Right forelimb (tissue), 1 donor: ENCODE results near the gene RAB17.
A peak's percentile ranks its signal among the peaks of the same experiment; 100 is the strongest.

Experiments used
- DNase-seq: peaks from one replicate; pipeline ENCODE4 v3.0.0-alpha.2; 2018

Gene RAB17

DNA sequence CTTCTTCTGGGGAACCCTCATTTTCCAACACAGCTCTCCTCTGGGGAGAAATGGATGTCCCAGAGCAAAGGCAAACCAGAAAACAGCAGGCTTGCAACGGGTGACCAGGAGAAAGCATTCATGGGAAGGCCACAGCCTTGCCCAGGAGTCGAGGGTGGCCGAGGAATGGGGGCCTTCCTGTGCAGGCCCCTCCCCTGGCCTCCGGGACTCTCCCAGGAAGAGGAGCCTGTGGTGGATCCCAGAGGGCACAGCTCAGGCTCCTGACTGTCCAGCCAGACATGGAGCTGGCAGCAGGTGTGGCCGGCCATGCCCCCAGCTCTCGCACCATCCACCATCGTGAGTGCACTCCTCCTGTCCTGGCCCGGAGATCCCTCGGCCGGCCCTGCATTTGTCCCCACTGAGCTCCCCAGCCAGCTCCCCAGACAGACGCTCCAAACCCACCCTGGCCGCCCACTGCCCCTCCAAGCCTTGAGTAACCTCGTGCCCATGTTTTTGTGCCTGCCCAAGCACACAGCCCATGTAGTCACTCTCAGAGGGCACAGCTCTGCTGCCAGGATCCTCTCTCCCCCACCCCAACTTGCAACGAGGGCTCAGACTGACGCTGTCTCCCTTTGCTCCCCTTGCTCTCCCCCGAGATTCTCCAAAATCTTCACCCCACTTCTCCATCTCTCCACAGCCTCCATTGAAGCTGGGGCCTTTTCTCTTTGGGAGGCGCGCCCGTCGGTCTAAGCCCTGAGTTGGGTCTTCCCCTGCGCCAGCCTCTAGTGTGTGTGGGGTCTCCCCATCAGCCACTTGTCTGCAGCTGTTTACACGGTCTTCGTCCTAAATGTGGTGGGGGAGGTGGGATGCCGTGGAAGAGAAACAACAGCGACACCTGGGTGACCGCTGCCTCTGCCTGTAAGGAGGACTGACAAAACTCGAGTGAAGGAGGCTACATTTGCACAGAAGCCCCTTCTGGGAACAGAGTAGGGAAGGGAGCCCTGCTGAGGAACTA, 14.4 kb downstream of the RAB17 start:
- DNase-seq: no peak

DNA sequence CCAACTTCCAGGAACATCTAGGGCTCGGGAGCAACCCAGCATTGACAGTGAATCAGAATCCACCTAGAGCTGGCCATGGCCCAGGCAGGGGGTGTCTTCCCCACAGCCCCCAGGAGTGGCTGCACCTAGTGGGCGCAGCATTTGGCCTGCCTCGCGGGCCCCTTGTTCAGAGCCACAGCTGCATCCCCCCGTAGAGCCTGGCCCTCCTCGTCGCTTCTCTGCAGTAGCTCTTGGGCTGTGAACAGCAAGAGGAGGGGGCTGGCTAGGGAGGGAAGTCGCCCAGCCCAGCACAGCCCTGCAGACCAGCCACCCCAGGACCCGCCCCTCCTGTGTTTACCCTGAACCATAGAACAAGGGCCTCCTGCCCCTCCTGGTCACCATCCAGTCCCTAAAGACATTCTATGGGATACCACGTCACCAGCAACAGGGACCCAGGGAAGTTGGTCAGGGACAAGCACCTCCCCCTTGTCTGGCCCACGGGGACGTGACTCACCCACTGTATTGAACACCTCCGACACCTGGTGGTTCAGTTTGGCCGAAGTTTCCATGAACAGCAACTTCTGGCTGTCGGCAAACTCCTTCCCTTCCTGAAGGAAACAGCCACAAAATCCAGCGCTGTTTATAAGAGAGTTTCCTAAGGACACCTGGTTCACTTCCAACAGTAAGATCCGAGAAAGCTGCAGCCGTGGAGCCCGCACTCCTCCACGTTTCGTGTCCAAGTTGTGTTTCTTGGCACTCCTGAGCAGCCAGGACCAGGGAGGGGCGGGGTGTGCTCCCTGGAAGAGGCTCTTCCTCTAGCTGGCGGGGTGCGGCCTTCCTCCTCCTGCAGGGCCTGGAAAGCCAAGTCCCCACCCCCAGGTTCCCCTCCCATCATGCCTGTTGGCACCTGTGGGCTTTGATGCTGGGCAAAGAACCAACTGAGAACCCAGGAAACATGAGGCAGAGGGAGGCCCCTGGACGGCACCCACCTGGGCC, 15.4 kb downstream of the RAB17 start:
- DNase-seq: peak; percentile 60

GRCh38 chr2:237574467-237574866, 16.1 kb downstream of the RAB17 start:
- no peak for DNase-seq

- DNase-seq: no peak
Measured at GRCh38 chr2:237573721-237574415, 16.7 kb downstream of the RAB17 start.

DNA sequence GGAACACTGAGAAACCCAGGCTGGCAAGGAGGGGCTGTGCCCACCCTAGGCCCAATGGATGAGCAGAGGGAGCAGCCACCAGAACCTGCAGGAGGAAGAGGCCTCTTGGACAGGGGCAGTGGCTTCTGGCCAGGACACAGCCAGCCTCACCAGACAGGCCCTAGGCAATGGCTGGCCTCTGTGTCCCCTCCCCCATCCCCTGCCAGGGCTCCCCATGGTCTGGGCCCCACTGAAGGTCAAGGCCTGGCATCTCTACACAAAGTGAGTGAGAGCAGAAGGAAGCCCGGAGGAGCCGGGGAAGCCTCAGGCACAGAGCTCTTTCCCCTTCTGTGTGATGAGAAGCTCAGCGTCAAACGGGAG, 17.8 kb downstream of the RAB17 start:
- no peak for DNase-seq

- peak; percentile 93 for DNase-seq
Measured at GRCh38 chr2:237572021-237572741, 18.4 kb downstream of the RAB17 start.

DNA sequence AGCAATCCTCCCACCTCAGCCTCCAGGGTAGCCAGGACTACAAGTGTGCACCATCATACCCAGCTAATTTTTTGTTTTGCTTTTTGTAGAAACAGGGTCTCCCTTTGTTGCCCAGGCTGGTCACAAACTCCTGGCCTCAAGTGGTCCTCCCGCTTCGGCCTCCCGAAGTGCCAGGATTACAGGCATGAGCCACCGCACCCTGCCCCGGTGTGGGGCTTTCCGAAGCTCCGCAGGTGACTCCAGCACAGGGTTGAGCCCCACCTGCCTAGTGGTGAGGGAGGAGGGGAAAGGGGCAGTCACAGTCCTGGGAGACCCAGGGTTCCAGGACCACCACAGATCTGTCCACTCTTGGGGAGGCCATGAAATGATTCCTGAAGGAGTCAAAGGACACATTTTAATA, 19.0 kb downstream of the RAB17 start:
- DNase-seq: no peak

GRCh38 chr2:237570776-237571335, 19.7 kb downstream of the RAB17 start:
- DNase-seq: no peak

- DNase-seq: no peak
Measured at GRCh38 chr2:237569896-237570295, 20.6 kb downstream of the RAB17 start.

DNA sequence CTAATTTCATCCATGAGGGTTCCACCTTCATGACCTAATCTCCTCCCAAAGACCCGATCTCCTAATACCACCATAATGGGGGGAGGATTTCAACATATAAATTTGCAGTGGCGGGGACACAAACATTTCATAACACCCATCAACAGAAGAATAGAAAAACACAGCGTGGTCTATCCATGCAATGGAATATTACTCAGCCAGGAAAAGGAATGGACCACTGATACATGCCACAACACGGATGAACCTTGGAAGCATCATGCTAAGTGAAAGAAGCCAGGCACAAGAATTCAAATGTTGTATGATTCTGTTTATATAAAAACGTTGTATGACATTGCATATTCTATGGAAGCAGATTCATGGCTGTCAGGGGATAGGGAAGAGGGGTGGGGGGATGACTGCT, 21.5 kb downstream of the RAB17 start:
- no peak for DNase-seq

- no peak for DNase-seq
Measured at GRCh38 chr2:237568121-237568660, 22.3 kb downstream of the RAB17 start.

DNA sequence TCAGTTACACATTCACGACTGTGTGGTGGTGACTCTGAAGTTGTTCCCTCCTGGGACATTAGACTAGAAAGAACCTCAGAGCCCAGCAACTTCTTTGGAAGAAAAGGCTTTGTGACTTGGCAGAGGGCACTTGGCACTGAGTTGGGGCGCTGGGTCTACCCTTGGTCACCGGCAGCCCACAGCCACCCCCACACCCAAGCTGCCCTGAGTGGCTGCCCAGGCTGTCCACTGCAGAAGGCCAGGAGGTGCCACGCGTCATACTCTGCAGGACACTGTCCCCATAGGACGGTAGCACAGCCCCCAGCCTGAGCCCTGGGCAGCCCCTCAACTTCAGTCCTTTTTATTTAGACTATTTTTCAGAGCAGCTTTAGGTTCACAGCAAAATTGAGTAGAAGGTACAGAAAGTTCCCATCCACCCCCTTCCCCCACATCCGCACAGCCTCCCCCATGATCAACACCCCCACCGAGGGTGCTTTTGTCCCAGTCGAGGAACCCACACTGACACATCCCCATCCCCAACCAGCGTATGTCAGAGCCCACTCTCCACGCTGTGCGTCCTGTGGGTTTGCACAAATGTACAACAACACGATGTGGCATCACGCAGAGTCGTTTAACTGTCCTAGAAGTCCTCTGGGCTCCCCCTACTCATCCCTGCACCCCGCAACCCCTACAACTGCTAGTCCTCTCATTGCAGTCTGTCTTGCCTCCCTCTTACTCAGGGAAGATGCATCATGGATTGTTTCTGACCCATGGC, 23.1 kb downstream of the RAB17 start:
- no peak for DNase-seq

GRCh38 chr2:237566401-237567235, 23.9 kb downstream of the RAB17 start, which contains the start of gene PRLH:
TSS of gene PRLH (plus strand) at chr2:237566574. CDS start at chr2:237566574, 0 bp downstream.
- no peak for DNase-seq

GRCh38 chr2:237565974-237566373, 24.6 kb downstream of the RAB17 start:
- no peak for DNase-seq

DNA sequence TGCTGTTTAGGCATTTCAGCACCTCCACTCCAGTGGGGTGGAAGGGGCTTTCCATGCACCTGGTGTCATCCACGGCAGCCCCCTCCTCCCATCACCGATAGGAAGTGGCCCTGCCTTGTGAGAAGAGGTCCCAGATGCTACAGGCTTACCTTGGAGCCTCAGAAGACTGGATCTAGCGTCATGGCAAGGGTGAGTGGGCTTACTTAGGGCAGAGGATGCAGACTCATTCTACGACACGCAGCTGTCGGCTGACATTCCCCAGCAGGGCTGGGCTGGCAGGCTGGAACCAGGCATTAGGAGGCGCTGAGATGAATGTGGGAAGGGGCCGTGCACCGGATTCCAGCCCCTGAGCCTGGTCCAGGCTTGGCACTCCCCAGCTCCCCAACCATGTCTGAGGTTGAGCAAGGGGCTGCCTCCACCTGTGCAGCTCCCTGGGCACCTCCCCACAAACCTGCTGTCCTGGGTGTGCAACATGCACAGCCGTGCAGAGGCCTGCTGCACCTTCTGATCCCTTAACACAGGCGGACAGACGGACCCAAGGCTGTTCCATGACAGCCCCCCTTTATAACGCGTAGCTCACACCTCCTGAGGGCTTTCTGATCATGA, 25.9 kb downstream of the RAB17 start:
- no peak for DNase-seq

DNA sequence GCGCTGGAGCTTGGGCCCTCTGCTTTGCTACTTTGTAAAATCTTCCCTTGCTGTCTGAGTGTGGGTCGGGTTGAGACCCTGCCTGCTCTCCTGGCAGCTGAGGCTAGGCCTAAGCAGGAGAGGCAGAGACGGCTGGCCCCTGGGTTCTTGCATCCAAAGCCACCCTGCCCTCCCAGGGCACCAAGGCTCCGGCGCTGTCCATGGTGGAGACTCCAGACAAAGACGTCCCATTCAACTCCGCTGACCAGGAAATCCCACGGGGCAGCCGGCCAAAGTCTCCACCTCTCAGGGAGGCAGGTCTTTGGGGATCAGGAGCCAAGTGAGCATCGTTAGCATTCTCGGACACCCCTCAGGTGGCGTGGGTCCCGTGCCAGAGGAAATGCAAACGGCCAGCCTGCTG, 26.7 kb downstream of the RAB17 start:
- DNase-seq: no peak

GRCh38 chr2:237561221-237561620, 29.3 kb downstream of the RAB17 start:
- no peak for DNase-seq

DNA sequence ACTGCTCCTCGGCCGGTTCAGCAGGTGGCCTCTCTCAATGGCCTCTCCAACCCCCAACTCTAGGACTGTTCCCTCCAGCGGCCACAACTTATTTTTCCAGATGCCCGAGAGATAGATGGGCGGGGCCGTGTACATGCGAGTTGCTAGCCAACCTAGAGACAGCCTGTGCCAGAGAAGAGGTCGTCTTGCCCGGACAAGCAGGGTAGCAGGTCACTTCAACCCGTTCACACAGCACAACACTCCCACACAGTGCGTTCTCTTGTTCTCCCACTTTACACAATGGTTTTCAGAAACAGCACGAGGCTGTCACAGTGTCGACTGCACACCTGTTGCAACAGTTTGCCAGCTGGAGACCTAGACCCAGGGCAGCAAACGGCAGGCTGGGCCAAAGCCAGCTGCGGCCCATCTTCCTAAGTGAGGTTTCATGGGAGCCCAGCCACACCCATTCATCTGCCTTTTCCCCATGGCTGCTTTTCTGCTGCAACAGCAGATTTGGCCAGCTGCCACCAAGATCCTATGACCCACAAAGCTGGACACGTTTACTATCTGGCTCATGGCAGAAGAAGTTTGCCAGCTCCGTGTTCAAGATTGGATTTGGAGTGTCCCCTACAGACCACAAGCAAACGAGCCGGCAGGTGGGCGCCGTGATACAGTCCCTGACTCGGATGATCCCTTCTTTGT, 31.4 kb downstream of the RAB17 start:
- DNase-seq: no peak

DNA sequence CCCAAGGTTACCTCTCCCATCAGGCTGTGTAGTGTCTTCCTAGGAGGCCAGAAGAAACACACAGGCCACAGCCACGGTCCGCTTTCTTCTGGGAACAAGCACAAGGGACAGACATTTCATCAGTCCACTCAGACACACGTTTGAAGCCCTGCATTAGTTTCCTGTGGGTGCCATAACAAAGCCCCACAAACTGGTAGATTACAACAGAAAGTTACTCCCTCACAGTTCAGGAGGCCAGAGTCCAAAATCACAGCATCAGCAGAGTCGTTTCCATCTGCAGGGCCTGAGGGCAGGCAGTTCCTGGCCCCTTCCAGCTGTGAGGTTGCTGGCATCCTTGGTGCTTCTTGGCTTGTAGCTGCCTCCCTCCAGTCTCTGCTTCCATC, 32.9 kb downstream of the RAB17 start:
- DNase-seq: no peak
